Breast epithelium (tissue), 4 donors: ENCODE measurements around the gene IPO9. TPM values are rescaled to one million over a fixed set of nuclear protein-coding genes. Genes with fewer than 3 reads are reported as not detected.

Experiments used
- DNase-seq, 2 donors: peaks; one replicate each; pipeline ENCODE4 v3.0.0-alpha.2; 2019; ENCODE audit warnings: low spot score in 2 of 2
- H3K27ac ChIP-seq, 2 donors: fragments of 200-600 bp; sonication (generic) in 1 of 2; one replicate each; pipeline ENCODE4 v1.5.1; 2016 to 2019; ENCODE audit warnings: mild to moderate bottlenecking in 1 of 2
- H3K27me3 ChIP-seq, 2 donors: fragments of 200-600 bp; sonication (generic) in 1 of 2; one replicate each; pipeline versions ENCODE4 v1.5.1 to v1.6.0; 2017 to 2019; ENCODE audit warnings: control low read depth in 1 of 2, mild to moderate bottlenecking in 1 of 2
- H3K36me3 ChIP-seq: fragments of 200-600 bp; one replicate; pipeline ENCODE4 v1.5.1; 2019
- H3K4me1 ChIP-seq, 2 donors: fragments of 200-600 bp; sonication (generic); one replicate each; pipeline ENCODE4 v1.5.1; 2016 to 2019; ENCODE audit warnings: control low read depth in 1 of 2
- H3K4me3 ChIP-seq, 3 donors: fragments of 200-600 bp; sonication (generic); 1 replicate in 2 of 3; 2 replicates in 1 of 3; pipeline ENCODE4 v1.5.1; 2016 to 2019; ENCODE audit warnings: mild to moderate bottlenecking in 3 of 3, moderate library complexity in 2 of 3
- H3K9me3 ChIP-seq, 2 donors: fragments of 200-600 bp; sonication (generic) in 1 of 2; one replicate each; pipeline ENCODE4 v1.5.1; 2016 to 2019; ENCODE audit warnings: control low read depth in 1 of 2
- CTCF ChIP-seq, 3 donors: fragments of 450-650 bp; IDR thresholded peaks; one replicate each; pipeline ENCODE4 v1.5.1; 2016 to 2017; ENCODE audit warnings: antibody characterized with exemption in 3 of 3, mild to moderate bottlenecking in 3 of 3, moderate library complexity in 3 of 3
- POLR2A ChIP-seq: fragments of 450-650 bp; IDR thresholded peaks from one replicate; pipeline ENCODE4 v1.6.1; 2016; ENCODE audit warnings: antibody characterized with exemption, mild to moderate bottlenecking, moderate library complexity
- POLR2AphosphoS5 ChIP-seq, 3 donors: sonication (generic); formaldehyde crosslinking; IDR thresholded peaks; one replicate each; pipeline ENCODE4 v1.6.1; 2017; ENCODE audit warnings: antibody characterized with exemption in 3 of 3
- intact Hi-C: fragments of 100-400 bp; cut with DNase I; formaldehyde crosslinking; loops from one replicate; pipeline ENCODE4 v1.15.1; 2023; ENCODE audit warnings: low total_unique reads
- total RNA-seq, 3 donors: library from RNA; depleted of rRNA; stranded (reverse); fragments of >200 nt; gene quantifications; one replicate each; pipeline ENCODE4 v1.1.0, GENCODE V29; 2016

The IPO9 gene
- total RNA-seq, 3 donors from 2014 or later: 15.2 to 21.3 (median 18.1) TPM

- intact Hi-C loops: loop anchor here (5.0 kb wide), 1 partner anchor 76 kb away; no protein-coding TSS in a partner anchor
- no peaks in the 10 kb centered on the region for H3K4me1 ChIP-seq
- no peak overlapping the region for H3K4me3 ChIP-seq
- H3K9me3 ChIP-seq: no peaks in the 10 kb centered on the region
- peak overlapping the region; percentile 66 to 77 for H3K27ac ChIP-seq
- peak; percentile 83 to 84 for DNase-seq
- no peak for TF ChIP-seq POLR2A
- peak; percentile 97 to 98 (median 98) for TF ChIP-seq CTCF (IDR thresholded peaks at IDR 0.05)
- TF ChIP-seq POLR2AphosphoS5 (IDR thresholded peaks at IDR 0.05): peak; percentile 70 to 89 (median 84)
- H3K27me3 ChIP-seq: no peaks in the 10 kb centered on the region
- H3K36me3 ChIP-seq: no peaks in the 10 kb centered on the region
Measured at GRCh38 chr1:201895913-201896807, 67.2 kb downstream of the IPO9 start.

- TF ChIP-seq CTCF (IDR thresholded peaks at IDR 0.05) (no peak), POLR2AphosphoS5 (IDR thresholded peaks at IDR 0.05) (no peak), POLR2A (no peak)
- intact Hi-C loops: loop anchor here (5.0 kb wide), 1 partner anchor 75 kb away; no protein-coding TSS in a partner anchor
- Histone ChIP-seq H3K4me3 (no peak overlapping the region), H3K27ac (peak overlapping the region; percentile 66 to 77), H3K4me1 (no peaks in the 10 kb centered on the region), H3K27me3 (no peaks in the 10 kb centered on the region), H3K36me3 (no peaks in the 10 kb centered on the region), H3K9me3 (no peaks in the 10 kb centered on the region)
- DNase-seq: no peak
Measured at GRCh38 chr1:201896951-201897391, 68.0 kb downstream of the IPO9 start.

- Histone ChIP-seq H3K9me3 (no peaks in the 10 kb centered on the region), H3K4me3 (no peak overlapping the region), H3K36me3 (no peaks in the 10 kb centered on the region), H3K27me3 (no peaks in the 10 kb centered on the region), H3K27ac (peak overlapping the region; percentile 2 to 77), H3K4me1 (peaks cover 0 to 5% of the 10 kb centered on the region in 2 donors)
- TF ChIP-seq CTCF (IDR thresholded peaks at IDR 0.05) (no peak), POLR2AphosphoS5 (IDR thresholded peaks at IDR 0.05) (no peak), POLR2A (no peak)
- DNase-seq: no peak
- intact Hi-C loops: loop anchor here (5.0 kb wide), 1 partner anchor 74 kb away; no protein-coding TSS in a partner anchor
Measured at GRCh38 chr1:201898240-201898894, 69.4 kb downstream of the IPO9 start.

GRCh38 chr1:201898992-201899391 lies 70.0 kb downstream of the IPO9 start:
- DNase-seq: no peak
- intact Hi-C loops: loop anchor here (5.0 kb wide), 1 partner anchor 73 kb away; no protein-coding TSS in a partner anchor
- H3K9me3 ChIP-seq: no peaks in the 10 kb centered on the region
- no peak for TF ChIP-seq POLR2A
- no peak for TF ChIP-seq POLR2AphosphoS5 (IDR thresholded peaks at IDR 0.05)
- no peak for TF ChIP-seq CTCF (IDR thresholded peaks at IDR 0.05)
- peak overlapping the region; percentile 2 to 64 for H3K27ac ChIP-seq
- no peaks in the 10 kb centered on the region for H3K27me3 ChIP-seq
- no peak overlapping the region for H3K4me3 ChIP-seq
- H3K4me1 ChIP-seq: peaks cover 0 to 5% of the 10 kb centered on the region in 2 donors
- no peaks in the 10 kb centered on the region for H3K36me3 ChIP-seq
